Stimulated activated CD8-positive, alpha-beta memory T cell treated with anti-CD3 and anti-CD28 coated beads, Interleukin-7, amount 100 ng/mL, for 1 hour (primary cell): ENCODE data around the gene NRXN2.
"Not testable (repeated sequence)": the region's sequence is repeated elsewhere in the genome, so short reads cannot be mapped to it uniquely, and the experiment has no call there.

Experiments
- DNase-seq, 2 donors: peaks; one replicate each; pipeline ENCODE4 v3.0.0-alpha.2; 2020; ENCODE audit warnings: low read depth in 2 of 2

Gene NRXN2

DNA sequence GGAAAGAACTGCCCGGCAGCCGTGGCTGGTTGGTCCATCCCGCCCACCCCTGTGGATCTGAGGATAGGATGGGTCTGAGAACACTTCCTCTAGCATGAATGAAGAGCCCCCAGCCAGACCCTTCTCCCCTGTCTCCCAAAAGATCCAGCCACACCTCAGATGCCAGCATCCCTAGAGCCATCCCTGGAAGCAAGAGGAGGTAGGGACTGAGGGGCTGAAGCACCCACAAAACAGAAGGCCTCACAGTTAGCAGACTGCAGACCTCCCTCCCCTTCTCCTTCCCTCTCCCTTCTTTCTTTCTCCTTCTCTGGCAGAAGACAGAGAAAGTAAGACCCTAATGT is 1.7 kb downstream of the NRXN2 start:
- no peak for DNase-seq

DNA sequence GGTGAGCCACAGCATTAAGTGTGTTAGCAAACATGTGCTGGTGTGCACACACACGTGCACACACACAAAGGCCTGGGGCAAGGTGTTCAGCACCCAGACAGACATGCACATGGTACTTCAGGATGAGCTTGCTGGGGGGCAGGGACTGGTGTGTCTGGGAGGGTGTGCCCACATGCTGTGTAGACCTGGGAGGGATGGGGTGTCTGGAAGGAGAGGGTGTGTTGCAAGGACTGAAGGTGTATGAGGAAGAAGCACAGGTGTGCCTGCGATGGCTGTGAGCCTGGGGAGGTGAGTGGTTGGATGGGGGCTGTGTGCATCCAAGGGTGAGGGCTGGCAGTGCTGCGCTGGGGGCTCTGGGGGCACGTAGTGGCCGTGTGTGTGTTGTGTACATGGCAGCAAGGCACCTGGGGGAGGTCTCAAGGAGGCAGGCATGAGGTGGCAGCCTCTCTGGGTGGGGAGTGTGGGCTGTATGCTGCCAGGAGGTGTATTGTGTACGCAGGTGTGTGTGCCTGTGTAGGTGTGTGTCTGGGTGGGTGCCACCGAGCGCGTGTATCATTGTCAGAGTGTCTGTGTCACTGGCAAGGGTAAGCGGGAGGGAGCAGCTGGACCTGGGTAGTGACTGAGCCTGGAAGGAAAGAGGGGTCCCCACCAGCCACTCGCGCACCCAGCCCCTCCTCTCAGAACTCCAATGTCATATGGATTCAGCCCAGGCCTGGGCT is 2.2 kb downstream of the NRXN2 start:
- DNase-seq: no peak

DNA sequence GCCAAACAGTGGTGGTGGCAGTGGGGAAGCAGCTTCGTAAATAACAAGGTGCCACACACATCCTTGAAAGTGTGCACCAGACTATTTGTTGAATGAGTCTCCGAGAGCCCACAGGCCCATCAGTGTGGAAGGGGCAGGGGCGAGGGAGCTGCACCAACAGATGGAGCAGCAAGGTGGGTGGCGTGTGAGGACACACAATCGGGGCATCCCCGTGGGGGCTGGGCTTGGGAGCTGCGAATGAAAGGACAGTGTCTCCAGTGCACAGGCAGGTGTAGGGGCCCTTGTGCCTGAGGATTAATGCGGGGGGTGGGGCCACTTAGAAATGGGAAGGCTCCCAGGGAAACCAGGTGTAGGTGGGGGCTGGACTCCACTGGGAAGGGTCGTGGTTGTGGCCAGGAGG is 2.8 kb downstream of the NRXN2 start:
- DNase-seq: no peak

DNA sequence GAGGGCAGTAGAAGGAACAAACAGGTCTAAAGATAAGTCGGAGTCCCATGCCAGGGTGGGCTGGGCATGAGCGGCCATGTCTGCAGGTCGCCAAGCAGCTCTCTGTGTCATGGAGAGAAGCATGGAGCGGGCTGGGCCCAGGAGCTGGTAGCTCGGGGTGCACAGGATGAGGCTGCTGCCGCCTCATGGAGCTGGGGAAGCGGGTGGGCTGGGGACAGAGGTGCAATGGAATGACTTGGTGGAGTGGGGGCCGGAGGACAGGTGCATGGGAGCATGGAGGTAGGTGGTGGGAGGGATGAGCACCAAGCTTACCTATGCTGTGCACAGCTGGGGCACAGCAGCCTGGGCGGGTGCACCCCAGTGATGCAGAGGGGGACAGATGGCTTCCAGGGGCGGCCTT is 3.6 kb downstream of the NRXN2 start:
- no peak for DNase-seq

DNA sequence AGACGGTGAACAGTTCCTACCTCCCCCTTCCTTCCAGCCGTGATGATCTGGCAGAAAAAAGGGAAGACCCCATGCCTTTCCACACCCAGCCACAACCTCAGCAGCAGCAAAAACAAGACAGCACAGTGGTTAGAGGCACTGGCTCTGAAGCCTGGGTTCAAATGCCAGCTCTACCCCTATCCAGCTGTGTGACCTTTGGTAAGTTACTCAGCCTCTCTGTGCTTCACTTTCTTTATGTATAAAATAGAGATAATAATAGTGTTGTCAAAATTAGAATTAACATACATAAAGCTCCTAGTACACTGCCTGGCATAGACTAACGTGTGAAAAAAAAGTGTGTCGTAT is 4.2 kb downstream of the NRXN2 start:
- DNase-seq: no peak

DNA sequence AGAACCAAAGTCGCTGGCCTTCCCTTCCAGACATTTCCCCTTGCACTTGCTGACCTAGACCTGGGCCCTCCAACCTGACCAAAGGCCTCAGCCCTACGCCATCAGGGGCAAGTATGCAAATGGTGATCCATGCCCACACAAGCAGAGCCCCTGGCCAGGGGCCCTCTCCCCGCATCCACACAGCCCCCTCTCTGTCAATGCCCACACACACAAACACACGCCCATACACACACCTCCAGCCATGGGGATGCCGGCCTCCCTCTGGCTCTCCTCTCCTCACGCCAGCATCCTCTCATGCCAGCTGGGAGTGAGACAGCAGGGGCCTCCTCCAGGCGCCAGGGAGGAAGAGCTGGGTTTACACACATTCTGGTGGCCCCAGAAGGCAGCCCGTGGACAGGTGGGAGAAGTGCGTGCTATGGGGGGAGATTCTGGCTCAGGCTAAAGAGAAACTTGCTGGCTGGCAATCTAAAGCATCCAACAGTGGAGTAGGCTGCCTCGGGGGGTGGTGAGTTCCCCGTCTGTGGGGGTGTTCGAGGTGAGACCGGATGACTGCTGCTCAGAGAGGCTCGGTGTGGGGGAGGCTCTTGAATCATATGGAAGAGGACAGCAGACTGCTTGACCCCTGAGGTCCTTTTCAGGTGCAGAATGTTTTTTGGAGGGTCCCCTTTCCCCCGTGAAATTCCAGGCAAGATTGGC is 4.8 kb downstream of the NRXN2 start:
- no peak for DNase-seq

DNA sequence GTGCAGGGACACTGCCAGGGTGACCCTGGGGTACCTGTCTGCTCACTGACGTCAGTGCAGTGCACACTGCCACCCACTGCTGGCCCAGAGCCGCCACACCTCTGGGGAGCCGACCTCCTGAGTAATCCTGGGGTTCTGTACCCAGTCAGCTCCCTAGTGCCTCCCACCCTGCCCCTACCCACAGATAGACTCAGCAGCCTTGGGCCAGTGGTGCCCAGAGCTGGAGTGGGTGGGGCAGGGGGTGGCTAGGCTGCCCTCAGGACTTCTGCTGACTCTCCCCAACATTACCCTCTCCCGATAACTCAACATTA is 5.8 kb downstream of the NRXN2 start:
- DNase-seq: no peak

DNA sequence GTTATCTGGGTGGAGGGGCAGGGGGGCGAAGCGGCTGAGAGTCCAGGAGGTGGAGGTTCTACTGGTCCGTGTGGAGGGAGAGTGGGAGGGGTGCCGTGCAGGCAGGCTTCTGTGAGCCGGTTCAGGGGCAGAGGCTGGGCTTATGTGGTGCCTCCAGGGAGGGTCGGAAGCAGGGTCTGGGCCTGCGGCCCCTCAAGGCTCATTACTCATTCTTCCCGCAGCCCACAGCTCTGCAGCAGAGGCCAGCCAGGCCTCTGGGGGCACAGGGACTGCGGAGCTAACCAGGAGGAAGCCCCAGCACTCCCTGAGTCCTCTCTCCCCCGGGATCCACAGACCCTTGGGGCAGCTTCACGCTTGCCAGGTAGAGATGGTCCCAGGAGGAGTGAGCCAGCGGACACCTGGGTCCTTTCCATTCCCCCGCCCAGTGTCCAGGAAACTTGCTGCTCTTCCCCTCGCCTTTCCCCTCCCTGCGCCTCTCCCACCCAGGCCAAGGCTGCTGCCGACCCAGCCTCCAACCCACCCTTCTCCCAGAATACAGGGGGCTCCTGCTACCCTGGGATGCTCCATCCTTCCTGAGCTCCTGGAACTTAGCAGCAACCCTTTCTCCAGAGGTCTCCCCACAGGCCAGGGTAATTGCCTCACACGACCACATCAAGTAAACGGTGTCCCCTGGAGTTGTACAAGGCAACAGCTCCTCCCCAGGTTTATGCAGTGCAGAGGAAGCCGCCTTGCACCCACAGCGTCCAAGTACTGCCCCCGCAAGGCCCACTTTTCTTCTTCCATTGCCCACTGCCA is 6.3 kb downstream of the NRXN2 start:
- no peak for DNase-seq

DNA sequence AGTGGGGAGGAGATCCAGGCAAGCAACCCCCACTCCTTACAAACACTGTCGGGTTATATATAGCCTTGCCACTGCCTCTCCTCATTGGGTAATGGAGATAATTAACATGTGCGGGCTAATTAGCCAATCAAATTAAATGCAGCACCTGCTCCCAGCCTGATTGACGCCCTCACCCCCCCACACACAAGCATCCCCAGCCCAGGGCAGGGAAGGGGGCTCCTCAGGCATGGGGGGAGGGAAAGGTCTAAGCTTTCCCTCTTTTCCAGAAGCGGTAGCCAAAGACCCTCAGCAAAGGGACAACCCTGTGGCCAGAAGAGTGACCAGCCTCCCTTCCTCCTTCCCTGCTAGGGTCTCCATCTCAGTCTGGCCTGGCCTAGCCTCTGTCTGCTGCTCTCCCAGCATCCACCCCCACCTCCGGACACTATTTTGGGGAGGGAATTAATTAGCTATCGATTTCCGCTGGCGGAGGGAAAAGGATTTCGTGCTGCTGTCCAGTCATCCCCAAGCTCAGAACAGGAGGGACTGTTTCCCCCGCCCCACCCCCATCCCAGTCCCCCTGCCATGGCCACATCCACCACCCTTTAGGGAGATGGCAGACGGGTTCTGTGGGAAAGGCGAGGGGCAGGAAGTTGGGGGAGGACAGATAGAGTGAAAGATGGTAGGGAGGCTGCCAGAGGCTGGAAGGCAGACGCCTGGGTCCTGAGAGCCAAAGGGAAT is 7.1 kb downstream of the NRXN2 start:
- DNase-seq: no peak

DNA sequence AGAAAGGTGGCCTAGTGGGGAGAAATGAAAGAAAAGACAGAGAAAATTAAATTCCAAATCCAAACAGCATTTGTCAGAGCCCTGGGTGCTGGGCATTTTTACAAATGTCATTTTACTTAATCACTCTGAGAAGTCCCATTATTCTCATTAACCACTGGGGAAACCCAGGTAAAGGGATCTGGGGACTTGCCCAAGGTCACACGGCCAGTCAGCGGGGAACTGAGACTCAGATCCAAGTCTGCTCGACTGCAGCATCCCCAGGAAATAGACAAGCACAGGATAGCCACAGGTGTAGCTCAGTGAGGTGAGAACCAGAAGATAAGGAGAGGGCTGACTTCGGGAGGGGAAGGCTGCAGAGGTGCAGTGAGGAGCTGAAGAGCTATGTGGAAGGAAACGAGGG is 7.9 kb downstream of the NRXN2 start:
- no peak for DNase-seq

DNA sequence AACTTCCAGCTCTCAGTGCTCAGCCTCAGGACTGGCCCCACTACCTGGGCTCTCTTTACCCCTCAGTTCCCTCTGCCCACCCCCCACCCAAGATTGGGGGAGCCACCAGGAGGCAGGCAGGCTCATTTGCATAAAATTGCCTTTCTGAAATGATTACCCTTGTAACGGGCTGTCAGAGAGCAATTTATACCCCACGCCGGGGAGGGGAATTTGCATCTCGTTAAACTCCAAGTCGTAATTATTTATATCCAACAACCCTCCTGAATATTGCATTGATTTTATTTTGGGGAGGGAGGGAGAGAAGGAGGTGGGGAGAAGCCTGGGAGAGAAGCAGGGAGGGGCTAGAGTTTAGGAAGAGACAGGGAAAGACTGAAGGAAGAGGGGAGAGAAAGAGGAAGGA is 8.3 kb downstream of the NRXN2 start:
- DNase-seq: no peak

DNA sequence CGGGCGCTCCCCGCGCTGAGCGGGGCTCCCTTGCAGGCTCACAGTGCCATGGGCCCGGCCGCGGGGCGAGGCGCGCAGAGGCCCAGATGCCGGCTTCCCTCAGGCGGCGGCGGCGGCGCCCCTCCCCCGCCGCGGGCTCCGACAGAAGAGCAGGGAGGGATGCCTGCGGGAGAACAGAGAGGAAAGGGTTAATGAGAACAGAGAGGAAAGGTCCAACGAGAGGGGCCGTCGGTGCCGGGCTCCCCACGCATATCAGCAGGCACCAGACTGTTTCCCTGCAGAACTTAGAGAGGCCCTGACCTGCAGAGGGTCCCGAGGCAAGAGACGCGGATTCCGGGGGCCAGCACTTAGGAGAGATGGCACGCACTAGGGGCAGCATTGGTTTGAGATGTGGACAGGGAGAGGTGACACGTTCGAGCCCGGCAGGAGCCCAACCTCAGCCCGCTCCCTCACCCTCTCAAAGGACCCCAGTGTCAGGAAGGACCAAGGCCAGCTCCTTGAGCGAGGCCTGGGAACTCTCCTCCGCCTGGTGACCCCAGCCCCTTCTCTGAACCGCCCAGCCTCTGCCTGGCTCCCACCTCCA is 9.1 kb downstream of the NRXN2 start:
- no peak for DNase-seq

DNA sequence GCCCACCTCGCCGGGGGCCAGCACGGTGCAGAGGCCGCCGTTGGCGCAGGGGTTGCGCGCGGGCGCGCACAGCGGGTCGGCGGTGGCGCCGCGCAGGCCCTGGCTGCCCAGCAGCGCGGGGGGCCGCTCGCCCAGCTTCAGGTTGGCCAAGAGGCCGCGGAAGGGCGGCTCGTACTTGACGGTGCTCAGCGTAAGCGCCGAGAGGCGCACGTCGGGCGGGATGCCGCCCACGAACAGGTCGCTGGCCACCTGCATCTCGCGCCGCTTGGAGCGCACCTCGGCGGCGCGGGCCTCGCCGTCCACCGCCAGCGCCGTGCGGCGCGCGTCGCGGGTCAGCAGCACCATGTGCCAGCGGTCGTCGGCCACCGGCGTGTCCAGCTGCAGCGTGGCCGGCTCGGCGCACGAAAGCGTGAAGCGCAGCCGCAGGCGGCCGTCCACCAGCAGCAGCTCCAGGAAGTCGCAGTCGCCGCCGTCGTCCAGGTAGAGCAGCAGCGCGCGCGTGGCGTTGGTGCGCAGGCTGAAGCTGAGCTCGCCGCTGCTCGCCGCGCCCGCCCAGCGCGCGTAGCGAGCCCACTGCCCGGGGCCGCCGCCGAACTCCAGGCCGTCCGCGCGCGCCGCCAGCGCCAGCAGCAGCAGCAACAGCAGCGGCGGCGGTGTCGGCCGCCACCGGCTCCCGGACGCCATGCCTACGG is 9.8 kb downstream of the NRXN2 start:
- no peak for DNase-seq

DNA sequence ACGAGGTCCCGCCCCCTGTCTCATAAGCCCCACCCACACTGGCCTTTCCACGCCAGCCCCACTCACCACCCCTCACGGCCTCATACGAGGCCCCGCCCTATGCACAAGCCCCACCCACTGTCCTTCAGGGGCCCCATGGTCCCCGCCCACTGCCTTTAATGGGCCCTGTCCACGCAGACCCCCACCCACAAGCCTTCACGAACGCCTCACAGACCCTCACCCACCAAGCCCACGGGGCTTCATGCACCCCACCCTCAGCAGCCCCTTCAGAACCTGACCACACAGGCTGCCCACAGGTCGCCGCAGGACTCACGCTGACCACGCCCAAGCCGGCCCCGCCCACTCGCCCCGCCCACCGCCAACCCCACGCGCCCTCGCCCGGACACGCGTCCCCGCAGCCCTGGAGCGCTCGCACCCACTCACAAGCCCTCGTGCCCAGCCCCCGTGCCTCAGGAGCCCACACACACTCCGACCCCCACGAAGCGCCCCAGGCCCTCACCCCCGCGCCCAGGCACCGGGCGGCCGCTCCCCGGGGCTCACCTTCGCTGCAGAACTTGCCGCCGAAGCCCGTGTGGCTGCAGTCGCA is 10.5 kb downstream of the NRXN2 start:
- no peak for DNase-seq

DNA sequence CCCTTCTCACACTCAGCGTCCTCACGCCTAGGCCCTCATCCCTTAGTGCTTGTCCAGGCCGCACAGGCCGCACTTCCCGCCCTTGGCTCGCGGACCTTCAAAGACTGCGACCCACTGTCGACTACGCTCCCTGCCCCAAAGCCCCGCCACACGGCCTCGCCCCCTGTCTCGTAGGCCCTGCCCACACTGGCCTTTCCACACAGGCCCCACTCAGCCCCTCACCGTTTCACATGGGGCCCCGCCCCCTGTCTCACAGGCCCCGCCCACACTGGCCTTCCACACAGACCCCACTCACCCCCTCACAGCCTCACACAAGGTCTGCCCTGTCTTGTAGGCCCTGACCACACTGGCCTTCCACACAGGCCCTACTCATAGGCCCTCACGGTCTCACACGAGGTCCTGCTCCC is 11.0 kb downstream of the NRXN2 start:
- DNase-seq: no peak

DNA sequence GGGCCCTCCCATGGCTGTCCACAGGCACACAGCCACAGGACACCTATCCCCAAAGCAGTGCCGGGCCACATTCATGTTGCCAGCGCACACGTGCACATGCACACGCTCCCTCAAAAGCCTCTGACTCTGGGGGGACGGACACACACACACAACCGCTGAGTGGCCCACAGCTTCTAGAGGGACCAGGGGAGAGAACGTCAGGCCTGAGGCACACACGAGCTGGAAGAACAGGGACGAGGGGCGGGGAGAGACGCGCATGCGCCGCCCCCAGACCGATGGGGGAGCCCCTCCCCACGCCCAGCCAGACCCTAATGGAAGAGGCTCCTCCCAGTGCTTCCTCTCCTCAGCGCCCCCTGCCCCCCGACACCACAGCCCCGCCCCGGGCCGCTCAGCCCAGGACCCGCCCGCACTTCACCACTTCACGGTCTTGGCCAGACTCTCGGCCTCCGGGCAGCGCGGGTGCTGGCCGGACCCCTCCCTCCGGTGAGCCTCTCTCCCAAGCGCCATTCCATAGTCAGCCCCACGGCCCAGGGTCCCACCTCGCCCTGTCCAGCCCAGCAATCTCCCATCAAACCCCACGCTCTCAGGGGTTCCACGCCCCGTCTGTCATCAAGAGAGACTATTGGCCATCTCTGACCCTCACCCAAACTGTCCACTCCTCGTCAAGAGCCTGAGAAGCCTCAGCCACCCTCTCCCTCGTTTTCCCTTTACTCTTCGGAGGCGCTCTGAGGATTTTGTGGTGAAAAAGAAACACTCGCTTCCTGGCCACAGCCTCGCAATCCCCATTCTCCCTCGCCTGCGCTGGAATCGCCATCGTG is 11.7 kb downstream of the NRXN2 start:
- no peak for DNase-seq

DNA sequence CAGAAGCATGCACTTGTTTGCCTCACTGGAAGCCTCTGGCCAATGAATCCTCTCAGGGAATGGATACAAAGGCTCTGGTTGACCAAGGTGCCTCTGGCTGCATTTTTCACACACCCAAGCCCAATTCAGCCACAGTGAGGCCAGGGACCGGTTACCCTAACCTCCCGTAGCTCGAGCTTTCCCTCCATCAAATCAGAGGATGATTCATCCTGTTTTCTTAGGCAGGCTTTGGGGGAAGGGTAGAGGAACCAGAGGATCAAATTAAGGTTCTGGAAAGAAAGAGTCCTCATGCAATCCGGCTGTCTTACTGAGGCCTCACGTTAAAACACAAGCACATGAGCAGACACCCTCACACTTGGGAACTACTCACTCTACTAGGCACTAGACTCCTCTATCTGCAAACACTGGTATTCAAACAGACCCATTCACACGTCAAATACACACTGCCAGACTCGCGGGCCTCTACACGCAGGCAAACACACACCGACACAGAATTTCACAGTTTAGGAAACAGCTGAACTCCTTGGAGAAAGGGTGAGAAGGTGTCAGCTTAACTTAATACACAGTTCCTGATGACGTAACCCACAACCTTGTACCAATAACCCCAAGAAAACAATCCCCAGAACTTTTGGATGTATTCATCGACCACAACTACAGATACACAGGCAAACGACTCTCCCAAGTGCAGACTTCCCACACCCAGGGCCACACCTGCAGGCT is 12.4 kb downstream of the NRXN2 start:
- DNase-seq: no peak

DNA sequence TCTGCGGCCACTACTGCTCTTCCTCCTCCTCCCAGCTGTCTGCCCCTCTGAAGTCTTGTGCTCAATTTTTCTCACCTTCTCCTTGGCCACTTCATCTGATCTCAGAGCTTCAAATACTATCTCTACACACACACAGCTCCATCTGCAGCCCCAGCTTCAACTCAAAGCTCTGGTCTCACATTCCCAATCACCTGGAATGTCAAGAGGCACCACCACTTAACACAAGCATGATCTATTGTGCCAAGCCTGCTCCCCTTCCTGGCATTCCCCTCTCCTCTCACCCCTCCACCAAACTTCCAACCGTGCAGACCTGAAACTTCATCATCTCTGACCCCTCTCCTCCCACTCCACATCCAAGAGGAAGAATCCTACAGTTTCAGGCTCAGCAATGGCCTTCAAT is 17.5 kb downstream of the NRXN2 start:
- DNase-seq: no peak

DNA sequence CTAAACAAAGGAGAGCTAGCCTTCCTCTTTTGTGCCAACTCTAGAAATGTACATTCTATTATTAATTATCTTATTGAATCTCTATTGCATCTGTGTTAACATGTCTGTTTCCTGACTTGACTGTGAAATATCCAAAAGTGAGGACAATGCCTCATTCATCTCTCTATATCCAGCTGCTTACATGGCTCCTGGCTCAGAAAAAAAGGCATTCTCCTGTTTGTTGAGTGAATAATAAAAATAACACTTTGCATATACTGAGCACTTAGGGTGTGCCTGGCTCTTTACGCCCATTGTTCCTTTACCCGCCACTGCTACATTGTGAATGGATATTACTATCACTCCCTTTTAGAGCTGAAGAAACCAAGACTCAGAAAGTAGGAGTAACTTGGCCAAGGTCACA is 19.9 kb downstream of the NRXN2 start:
- DNase-seq: no peak

DNA sequence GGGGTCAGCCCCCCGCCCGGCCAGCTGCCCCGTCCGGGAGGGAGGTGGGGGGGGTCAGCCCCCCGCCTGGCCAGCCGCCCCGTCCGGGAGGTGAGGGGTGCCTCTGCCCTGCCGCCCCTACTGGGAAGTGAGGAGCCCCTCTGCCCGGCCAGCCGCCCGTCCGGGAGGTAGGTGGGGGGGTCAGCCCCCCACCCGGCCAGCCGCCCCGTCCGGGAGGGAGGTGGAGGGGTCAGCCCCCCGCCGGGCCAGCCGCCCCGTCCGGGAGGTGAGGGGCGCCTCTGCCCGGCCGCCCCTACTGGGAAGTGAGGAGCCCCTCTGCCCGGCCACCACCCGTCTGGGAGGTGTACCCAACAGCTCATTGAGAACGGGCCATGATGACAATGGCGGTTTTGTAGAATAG is 21.0 kb downstream of the NRXN2 start:
- not testable (repeated sequence) for DNase-seq
